Stimulated activated CD4-positive, alpha-beta T cell treated with anti-CD3 and anti-CD28 coated beads, Interleukin-12 subunit alpha, Interleukin-12 subunit beta, amount 100 ng/mL, for 48 hours (primary cell): ENCODE results near the gene ATP8A2.

ENCODE experiments used
- DNase-seq, 3 donors: peaks; one replicate each; pipeline ENCODE4 v3.0.0-alpha.2; 2020; ENCODE audit warnings: low read depth in 2 of 3, low spot score in 1 of 3

The ATP8A2 gene

DNA sequence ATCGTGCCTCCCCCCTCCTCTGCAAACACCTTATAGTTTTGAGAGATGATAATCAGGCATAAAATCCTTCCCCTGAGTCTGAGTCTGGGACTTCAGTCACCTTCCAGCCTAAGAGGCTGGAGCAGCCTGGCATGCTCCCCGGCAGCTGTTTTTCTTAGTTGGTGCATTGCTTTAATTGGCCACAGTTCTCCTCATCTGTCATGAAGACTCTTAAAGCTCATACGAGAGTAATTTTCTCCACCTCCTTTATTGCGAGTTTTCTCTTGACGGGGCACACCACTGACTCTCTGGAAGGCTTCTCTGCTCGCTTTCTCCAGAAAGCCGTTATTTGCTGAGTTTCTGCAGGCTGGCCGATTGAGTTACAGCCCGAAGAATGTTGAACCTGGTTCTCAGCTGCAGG is 310.5 kb downstream of the ATP8A2 start:
- no peak for DNase-seq

GRCh38 chr13:25683056-25683455 is 311.3 kb downstream of the ATP8A2 start:
- DNase-seq, result no peak

DNA sequence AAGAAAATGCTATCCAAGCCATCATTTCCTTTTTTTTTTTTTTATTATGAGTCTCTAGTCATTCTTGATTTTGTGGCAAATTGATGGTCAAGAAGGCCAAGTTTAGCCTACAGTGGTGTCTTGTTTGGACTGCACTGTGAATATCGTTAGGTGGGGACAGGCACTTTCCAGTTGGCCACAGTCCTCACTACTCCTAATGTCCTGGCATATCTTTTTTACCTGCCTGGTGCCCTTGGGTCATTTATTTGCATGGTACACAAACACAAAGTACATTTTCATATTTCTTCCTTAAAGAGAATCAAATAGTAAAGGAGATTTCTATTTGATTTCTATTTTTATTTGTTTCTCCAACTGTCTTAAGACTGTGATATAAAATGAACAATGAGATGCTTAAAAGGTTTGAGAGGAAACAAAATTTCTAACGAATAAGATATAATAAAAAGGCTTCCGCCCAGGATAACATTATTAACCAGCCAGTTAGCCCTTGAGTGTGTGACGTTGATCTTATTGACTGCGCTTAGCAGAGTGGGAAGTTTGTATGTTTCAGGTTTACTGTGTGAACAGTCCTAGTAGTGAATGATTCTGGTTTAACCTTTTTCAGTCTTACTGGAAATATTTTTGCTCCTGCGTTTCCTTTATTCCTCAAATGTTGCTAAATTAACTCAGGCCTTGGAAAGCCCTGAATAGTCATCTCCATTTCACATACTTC is 312.0 kb downstream of the ATP8A2 start:
- DNase-seq, result no peak

DNA sequence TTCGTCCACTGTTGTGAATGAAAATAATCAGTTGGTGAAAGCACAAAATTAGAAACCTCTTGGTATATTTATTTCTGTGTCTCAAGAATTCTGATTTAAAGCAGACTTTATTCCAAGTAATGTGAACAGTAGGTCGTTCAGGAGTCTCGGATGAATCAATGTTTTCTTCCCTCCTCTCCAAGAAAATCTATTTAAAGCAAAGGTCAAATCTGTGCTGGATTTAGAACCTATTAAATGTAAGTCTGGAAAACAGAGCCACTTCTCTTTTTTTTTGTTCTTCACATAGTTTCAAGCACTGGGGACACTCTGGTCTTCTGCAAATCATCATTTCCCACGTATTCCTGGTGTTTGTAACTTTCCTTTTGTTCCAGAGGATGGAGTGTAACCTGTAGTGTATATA is 312.7 kb downstream of the ATP8A2 start:
- no peak for DNase-seq

GRCh38 chr13:25686831-25687470 is 315.2 kb downstream of the ATP8A2 start:
- no peak for DNase-seq

DNA sequence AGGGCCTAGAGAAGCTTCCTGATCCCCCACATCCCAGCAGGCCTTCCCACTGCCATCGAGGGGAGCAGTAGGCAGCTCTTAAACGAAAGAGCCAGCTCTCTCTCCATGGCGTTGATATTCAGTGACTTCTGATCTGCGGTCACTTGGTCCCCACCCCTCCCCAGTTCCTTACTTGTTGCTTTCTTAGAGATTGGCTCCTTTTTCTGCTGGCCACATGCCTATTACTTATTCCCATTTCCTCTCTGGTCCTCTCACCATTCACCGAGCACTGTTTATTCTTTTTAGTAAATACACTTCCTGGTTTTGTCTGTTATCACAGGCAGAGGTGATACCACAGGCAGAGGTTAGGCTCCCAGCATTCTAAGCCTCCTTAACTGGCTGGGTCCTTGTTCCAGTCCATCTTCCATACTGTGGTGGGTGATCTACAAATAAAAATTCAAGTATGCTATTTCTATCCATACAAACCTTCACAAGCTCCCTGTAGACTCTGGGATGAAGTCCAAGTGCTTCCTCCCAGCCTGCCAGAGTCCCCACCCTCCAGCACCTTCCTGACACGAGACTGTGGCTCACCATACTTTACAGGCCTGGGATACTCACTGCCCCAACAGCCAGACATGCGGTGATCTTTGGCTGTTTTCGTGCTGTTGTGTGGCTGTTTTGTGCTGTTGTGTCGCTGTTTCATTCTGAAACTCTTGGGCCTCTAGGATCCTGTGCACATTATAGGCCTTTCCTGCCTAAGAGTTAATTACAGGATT is 315.9 kb downstream of the ATP8A2 start:
- DNase-seq, result no peak

GRCh38 chr13:25688536-25688935 is 316.8 kb downstream of the ATP8A2 start:
- no peak for DNase-seq

GRCh38 chr13:25689539-25689938 is 317.8 kb downstream of the ATP8A2 start:
- no peak for DNase-seq

GRCh38 chr13:25690582-25690981 is 318.8 kb downstream of the ATP8A2 start:
- DNase-seq, result no peak

GRCh38 chr13:25691654-25692053 is 319.9 kb downstream of the ATP8A2 start:
- no peak for DNase-seq

DNA sequence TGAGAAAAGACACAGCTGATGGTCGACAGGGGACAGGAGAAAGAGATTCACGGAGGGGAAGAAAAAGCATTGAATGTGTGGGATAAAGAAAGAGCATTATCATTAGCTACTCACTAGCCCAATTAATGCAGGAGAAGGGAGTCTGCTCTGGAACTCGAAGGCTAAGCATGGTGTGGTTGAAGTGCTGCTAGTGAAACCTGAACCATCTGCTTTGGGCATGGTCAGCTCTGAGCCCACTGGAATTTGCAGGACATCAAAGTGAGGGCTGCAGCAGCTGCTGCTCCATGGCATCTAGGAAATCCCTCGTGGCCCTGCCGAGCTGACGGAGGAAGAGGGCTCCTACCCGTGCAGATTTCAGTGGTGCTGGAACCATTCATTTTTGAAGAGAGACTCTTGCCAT is 320.3 kb downstream of the ATP8A2 start:
- no peak for DNase-seq

- no peak for DNase-seq
Measured at GRCh38 chr13:25699056-25699455, 327.3 kb downstream of the ATP8A2 start.

DNA sequence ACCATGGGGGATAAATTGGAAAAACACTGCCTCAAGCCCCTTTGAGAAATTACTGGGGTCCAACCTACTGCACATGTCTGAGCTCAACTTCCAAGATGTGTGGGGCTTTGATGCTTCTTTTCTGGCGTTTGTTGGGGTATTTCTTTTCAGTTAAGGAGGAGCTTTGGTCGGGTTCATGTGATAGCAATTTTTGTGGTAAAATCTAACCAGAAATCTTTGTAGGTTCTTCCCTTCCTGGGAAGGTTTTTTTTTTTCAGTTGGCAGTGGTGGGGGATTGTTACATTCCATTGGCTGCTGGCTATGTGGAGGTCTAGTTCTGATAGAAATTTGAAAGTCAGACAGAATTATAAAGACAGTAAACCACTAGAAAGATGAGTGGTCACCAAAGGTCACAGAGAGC is 327.8 kb downstream of the ATP8A2 start:
- no peak for DNase-seq

- DNase-seq, result no peak
Measured at GRCh38 chr13:25701304-25701703, 329.5 kb downstream of the ATP8A2 start.

- DNase-seq, result no peak
Measured at GRCh38 chr13:25702386-25702785, 330.6 kb downstream of the ATP8A2 start.

DNA sequence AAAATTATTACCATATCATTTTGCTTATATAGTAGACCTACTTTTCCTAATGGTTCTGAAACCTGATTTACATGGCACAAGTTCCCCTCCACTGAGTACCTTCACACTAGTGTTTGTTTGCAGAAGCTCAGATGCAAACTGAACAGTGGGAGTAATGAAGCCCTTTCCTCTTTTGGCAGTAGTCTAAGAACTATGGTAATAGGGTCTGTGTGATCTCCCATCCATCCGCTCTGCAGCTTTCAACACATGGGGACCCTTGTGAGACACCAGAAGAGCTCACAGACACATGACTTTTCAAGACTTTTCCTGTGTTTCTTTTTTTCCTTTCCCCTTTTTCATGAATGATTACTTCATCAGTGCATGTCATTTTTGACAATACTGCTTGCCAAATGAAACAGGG is 336.0 kb downstream of the ATP8A2 start:
- no peak for DNase-seq

DNA sequence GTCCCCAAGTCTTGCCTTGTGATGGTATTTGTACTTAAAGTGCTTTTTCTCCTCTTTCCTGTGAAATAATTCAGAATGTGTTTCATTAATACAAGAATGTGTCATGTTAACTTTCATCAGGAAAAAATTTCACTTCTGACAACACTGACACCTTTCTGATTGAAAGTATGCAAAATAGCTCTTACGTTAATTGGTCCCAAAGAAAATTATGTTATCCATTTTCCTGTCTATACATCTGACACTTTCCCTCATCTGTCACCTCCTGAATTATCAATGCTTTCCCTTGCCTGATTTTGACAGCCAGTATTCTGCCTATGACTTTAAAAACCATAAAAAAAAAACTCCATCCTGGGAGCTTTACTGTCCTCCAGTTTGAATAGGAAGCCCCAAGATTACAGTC is 336.5 kb downstream of the ATP8A2 start:
- DNase-seq, result no peak

DNA sequence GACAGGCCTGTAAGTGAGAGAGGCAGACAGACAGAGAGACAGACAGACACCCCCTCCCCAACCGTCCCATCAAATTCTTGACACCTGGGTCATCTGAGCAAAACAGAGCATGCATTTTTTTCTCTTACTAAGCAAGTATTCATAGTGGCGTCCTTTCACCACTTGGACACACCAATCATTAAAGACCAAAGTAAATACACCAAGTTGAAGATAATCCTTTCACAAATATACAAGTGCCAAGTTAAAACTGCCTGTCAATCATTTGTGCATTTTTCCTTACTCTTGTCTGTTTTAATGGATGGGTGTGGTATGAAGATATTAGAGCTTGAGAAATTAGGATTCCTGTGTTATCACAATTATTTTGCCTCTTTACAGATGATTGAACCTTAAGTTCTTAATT is 337.3 kb downstream of the ATP8A2 start:
- DNase-seq, result no peak

DNA sequence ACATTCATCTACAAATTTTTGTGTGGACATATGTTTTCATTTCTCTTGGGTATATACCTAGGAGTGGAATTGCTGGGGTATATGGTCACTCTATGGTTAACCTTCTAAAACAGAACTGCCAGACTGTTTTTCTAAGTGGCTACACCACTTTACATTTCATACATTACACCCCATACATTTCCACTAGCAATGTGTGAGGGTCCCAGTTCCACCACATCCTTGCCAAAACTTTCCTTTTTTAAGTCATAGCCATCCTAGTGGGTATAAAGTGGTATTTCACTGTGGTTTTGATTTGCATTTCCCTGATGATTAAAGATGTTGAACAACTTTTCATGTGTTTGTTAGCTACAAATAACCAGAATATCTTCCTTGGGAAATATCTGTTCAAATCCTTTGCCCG is 344.0 kb downstream of the ATP8A2 start:
- DNase-seq, result no peak

- DNase-seq, result no peak
Measured at GRCh38 chr13:25717666-25718197, 346.0 kb downstream of the ATP8A2 start.

DNA sequence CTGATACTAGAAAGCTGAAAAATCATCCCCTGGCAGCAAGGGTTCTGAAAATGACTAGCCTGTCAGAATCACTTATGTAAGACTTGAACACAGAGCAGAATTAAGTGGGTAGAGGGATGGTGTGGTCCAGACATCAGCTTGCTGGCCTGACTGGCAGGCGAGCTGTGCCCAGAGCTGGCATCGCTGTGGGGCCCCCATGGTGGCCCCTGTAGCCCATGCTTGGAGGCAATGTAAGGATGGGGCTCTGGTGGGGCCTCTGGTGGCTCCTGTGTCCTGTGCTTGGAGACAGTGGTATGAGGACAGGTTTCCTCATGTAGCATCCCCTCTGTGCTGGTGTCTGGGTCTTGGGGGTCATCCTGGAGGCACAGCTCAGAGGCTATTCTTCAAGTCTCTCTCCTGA is 347.9 kb downstream of the ATP8A2 start:
- DNase-seq, result no peak

DNA sequence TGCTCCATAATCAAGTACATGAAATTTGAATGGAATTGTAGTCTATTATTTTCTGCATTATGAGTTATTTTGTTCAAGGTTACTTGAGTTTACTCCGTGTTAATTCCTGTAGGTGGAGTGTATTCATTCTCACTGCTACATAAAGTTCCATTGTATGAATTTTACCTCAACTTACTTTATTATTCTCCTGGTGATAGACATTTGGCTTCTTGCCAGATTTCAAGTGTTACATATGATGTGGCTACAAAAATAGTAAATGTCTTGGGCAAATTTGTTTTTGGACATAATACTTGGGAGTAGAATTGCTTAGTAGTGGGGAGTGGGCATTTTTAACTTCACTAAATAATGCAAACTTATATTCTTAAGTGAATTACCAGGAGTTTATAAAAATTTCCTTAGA is 351.1 kb downstream of the ATP8A2 start:
- no peak for DNase-seq
